ENCODE results near the gene CCDC178. TPM values are rescaled to one million over a fixed set of nuclear protein-coding genes. Genes with fewer than 3 reads are reported as not detected.

The CCDC178 gene
- total and polyA plus RNA-seq, 4 donors, result 1.2 to 3.4 (median 1.8) TPM

DNA sequence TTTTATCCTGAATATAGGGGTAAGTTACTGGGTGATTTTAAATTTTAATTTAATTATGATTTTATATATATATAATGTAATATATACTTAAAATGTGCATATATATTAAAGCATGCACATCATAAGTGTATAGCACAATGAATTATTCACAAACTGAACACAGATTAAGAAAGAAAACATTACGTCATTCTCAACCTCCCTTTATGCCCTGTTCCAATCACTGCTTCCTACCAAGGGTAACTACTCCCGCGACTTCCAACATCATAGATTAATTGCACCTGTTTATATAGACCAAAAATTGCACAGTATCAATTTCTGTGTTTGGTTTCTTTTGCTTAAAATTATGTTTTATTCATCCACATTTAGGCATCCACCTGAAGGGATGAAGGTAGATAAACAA is 366.4 kb downstream of the CCDC178 start:
- H3K27ac ChIP-seq (ENCODE audit: low read depth, low read length), result no peak overlapping the region
- 100% methylated on average over 1 of the region's 3 CpGs for whole genome bisulfite sequencing (ENCODE audit: insufficient coverage)
- H3K36me3 ChIP-seq (ENCODE audit: control insufficient read depth, insufficient read depth, low read length), result no peaks in the 10 kb centered on the region
- no peak for DNase-seq (ENCODE audit: low read depth in 4 of 6, low spot score in 6 of 6)
- peaks cover 1% of the 10 kb centered on the region for H3K9me3 ChIP-seq (ENCODE audit: control insufficient read depth, insufficient read depth, low read length)
- H3K27me3 ChIP-seq (ENCODE audit: control insufficient read depth, insufficient read depth, low read length), result no peaks in the 10 kb centered on the region
- H3K4me1 ChIP-seq (ENCODE audit: control insufficient read depth, insufficient read depth, low read length), result no peaks in the 10 kb centered on the region
- H3K4me3 ChIP-seq (ENCODE audit: low read depth, low read length), result no peak overlapping the region

DNA sequence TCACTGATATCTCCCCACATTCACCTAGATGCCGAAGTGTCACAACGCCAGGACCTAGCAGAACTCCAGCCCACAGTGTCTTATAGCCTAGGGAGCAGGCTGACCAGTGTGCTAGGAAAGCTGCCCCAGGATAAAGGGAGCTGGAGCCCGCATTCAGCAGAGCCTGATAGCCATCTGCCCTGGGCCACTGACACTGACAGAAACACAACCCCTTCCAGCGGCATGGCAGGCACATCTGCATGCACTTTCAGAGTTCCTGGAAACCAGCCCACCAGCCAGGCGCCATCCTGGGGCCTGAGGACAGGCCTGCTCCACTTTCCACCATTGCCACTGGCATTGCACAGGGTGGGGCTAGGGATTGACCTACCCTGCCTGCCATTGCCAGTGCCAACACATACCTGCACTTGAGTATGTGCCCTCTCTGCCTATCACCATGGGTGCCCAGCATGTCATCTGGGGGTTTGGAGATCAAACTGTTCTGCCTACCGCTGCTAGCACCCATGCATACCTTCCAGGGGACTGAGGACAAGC is 377.6 kb downstream of the CCDC178 start:
- Histone ChIP-seq H3K27me3 (ENCODE audit: control insufficient read depth, insufficient read depth, low read length) (no peaks in the 10 kb centered on the region), H3K4me1 (ENCODE audit: control insufficient read depth, insufficient read depth, low read length) (no peaks in the 10 kb centered on the region), H3K36me3 (ENCODE audit: control insufficient read depth, insufficient read depth, low read length) (no peaks in the 10 kb centered on the region), H3K9me3 (ENCODE audit: control insufficient read depth, insufficient read depth, low read length) (no peaks in the 10 kb centered on the region), H3K4me3 (ENCODE audit: low read depth, low read length) (no peak overlapping the region), H3K27ac (ENCODE audit: low read depth, low read length) (no peak overlapping the region)
- no peak for DNase-seq (ENCODE audit: low read depth in 4 of 6, low spot score in 6 of 6)
- 98% methylated on average over 6 of the region's 6 CpGs for WGBS (ENCODE audit: insufficient coverage)

DNA sequence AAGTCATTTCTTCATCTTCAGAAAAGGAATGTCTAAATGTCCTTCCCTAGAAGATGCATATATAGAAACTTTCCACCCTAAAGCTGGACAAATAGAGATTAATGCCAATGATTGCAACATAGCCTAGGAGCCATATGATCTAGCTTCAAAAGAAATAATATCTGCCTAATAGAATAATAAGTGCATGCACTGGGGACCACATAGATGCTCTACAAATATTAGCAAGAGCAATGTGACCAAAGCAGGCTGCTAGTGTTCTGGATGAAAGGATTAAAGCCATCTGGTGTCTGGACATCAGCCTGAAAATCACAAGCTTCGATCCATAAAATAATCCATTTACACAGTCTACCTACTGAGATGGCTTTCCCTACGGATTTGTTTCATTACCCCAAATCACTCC is 387.6 kb downstream of the CCDC178 start:
- H3K27me3 ChIP-seq (ENCODE audit: control insufficient read depth, insufficient read depth, low read length), result no peaks in the 10 kb centered on the region
- no peaks in the 10 kb centered on the region for H3K36me3 ChIP-seq (ENCODE audit: control insufficient read depth, insufficient read depth, low read length)
- H3K9me3 ChIP-seq (ENCODE audit: control insufficient read depth, insufficient read depth, low read length), result no peaks in the 10 kb centered on the region
- no peaks in the 10 kb centered on the region for H3K4me1 ChIP-seq (ENCODE audit: control insufficient read depth, insufficient read depth, low read length)
- no peak overlapping the region for H3K27ac ChIP-seq (ENCODE audit: low read depth, low read length)
- DNase-seq (ENCODE audit: low read depth in 4 of 6, low spot score in 6 of 6), result peak in 1 of 6 donors; percentile 32
- no CpG with 5 or more reads among the region's 2 CpGs for WGBS (ENCODE audit: insufficient coverage)
- no peak overlapping the region for H3K4me3 ChIP-seq (ENCODE audit: low read depth, low read length)

DNA sequence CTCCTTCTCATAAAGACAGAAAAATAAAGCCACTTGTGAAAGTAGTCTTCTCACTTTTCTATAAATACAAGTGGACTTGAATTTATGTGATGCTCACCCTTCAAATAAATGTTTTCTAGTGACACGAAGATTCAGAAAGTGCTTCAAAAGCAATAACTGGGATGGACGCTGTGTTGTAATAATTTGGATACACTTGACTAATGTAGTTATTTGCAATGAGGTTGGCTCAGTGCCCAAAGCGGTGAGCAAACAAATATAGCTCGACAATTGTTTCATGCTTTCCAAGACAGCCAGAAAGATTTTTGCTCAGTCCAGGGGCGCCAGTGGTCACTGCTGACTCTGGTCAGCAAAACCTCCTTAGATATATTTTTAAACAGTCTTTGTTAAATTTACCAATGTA is 389.1 kb downstream of the CCDC178 start:
- no peaks in the 10 kb centered on the region for H3K9me3 ChIP-seq (ENCODE audit: control insufficient read depth, insufficient read depth, low read length)
- H3K4me3 ChIP-seq (ENCODE audit: low read depth, low read length), result no peak overlapping the region
- DNase-seq (ENCODE audit: low read depth in 4 of 6, low spot score in 6 of 6), result peak in 4 of 6 donors; percentile 1 to 76 (median 12)
- 50% methylated on average over 3 of the region's 5 CpGs for WGBS (ENCODE audit: insufficient coverage)
- no peaks in the 10 kb centered on the region for H3K36me3 ChIP-seq (ENCODE audit: control insufficient read depth, insufficient read depth, low read length)
- H3K4me1 ChIP-seq (ENCODE audit: control insufficient read depth, insufficient read depth, low read length), result no peaks in the 10 kb centered on the region
- no peaks in the 10 kb centered on the region for H3K27me3 ChIP-seq (ENCODE audit: control insufficient read depth, insufficient read depth, low read length)
- no peak overlapping the region for H3K27ac ChIP-seq (ENCODE audit: low read depth, low read length)

DNA sequence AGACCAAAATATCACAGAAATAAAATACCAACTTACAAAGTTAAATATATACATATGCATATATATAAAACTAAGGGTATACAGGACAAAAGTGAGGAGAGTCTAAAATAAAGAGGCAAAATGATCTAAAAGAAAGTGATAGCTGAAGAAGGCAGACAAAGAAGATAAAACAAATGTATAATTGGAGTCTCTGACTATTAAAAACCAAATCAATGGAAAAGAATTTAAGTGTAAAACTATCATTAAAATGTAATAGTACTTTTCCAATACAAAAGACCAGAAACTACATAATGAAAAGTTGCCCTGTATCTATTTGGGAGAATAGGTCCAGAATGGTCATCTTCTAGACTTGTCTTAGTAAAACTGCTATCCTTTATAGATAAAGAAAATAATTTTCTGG is 400.3 kb downstream of the CCDC178 start:
- peaks cover 4% of the 10 kb centered on the region for H3K9me3 ChIP-seq (ENCODE audit: control insufficient read depth, insufficient read depth, low read length)
- no peaks in the 10 kb centered on the region for H3K36me3 ChIP-seq (ENCODE audit: control insufficient read depth, insufficient read depth, low read length)
- no peaks in the 10 kb centered on the region for H3K4me1 ChIP-seq (ENCODE audit: control insufficient read depth, insufficient read depth, low read length)
- no peak overlapping the region for H3K27ac ChIP-seq (ENCODE audit: low read depth, low read length)
- H3K27me3 ChIP-seq (ENCODE audit: control insufficient read depth, insufficient read depth, low read length), result no peaks in the 10 kb centered on the region
- H3K4me3 ChIP-seq (ENCODE audit: low read depth, low read length), result no peak overlapping the region
- DNase-seq (ENCODE audit: low read depth in 4 of 6, low spot score in 6 of 6), result no peak

DNA sequence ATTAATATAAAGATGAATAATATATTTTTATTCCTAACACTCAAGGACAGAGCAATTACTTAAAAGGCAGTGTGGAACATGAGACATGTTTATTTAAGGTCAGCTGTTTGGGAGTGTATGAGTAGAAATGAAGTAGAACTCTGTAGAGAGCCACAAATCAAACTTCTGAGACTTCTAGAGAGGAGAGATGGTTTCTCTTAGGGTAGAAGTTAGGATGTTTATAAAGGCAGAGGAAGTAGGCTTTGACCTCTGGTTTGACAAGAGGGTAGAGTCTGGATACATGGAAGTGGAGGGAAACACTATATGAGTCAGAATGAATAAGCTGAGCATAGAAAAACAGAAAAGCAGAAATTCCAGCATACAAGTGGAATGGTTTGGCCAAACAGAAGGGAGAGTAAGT is 405.6 kb downstream of the CCDC178 start:
- no peak for DNase-seq (ENCODE audit: low read depth in 4 of 6, low spot score in 6 of 6)
- Histone ChIP-seq H3K9me3 (ENCODE audit: control insufficient read depth, insufficient read depth, low read length) (no peaks in the 10 kb centered on the region), H3K27me3 (ENCODE audit: control insufficient read depth, insufficient read depth, low read length) (no peaks in the 10 kb centered on the region), H3K4me3 (ENCODE audit: low read depth, low read length) (no peak overlapping the region), H3K27ac (ENCODE audit: low read depth, low read length) (no peak overlapping the region), H3K4me1 (ENCODE audit: control insufficient read depth, insufficient read depth, low read length) (no peaks in the 10 kb centered on the region), H3K36me3 (ENCODE audit: control insufficient read depth, insufficient read depth, low read length) (no peaks in the 10 kb centered on the region)

DNA sequence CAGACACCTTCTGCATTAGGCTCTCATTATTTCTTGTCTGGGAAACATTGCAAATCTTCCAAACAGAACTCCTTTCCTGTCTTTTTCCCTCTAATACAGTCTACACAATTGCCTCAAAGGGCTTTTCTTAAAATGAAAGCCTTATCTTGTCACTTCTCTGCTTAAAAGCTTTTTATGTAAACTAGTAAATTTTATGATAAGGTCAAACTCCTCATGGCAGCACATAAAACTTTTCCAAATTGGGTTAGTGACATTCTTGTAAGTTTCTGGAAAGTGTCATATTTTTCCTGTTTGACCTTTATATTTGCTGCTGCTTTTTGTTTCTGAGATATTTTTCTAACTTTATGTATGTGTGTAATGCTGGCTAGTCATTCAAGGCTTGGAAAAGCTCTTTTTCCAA is 406.3 kb downstream of the CCDC178 start:
- no peaks in the 10 kb centered on the region for H3K4me1 ChIP-seq (ENCODE audit: control insufficient read depth, insufficient read depth, low read length)
- H3K27me3 ChIP-seq (ENCODE audit: control insufficient read depth, insufficient read depth, low read length), result no peaks in the 10 kb centered on the region
- H3K4me3 ChIP-seq (ENCODE audit: low read depth, low read length), result no peak overlapping the region
- no peak overlapping the region for H3K27ac ChIP-seq (ENCODE audit: low read depth, low read length)
- DNase-seq (ENCODE audit: low read depth in 4 of 6, low spot score in 6 of 6), result no peak
- no peaks in the 10 kb centered on the region for H3K9me3 ChIP-seq (ENCODE audit: control insufficient read depth, insufficient read depth, low read length)
- no peaks in the 10 kb centered on the region for H3K36me3 ChIP-seq (ENCODE audit: control insufficient read depth, insufficient read depth, low read length)

DNA sequence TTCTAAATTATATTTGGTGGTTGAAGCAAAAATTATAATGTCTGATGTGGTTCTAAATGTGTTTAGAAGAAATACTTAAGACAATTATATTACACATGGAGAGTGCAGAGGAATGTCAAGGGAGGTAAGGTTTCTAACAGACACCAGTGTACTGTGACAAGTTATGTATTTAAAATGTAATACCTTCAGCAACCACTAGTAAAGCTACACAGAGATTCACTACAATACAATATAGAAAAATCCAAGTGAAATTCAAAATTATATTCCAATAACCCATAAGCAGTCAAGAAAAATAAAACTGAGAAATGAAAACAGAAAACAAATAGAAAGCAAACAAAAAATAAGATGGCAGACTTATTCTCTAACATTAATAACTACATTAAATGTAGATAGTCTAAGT is 418.2 kb downstream of the CCDC178 start:
- DNase-seq (ENCODE audit: low read depth in 4 of 6, low spot score in 6 of 6), result no peak

DNA sequence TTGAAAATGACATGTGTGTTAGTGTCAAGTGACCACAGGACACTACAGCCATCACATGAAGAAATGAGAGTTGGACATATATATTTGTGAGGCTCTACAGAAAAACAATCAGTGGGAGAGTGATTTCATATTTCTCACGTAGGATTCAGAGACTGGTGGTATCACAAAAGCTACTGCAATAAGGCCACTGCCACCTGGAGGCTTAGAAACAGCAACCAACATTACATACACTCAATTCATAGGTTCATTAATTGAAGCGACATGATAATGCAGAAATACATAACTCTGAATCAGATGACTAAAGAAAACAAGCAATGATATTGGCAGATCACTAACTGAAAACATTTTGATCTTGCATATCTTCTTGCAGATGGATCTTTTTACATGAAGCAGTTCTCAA is 419.6 kb downstream of the CCDC178 start:
- Histone ChIP-seq H3K27ac (ENCODE audit: low read depth, low read length) (no peak overlapping the region), H3K9me3 (ENCODE audit: control insufficient read depth, insufficient read depth, low read length) (no peaks in the 10 kb centered on the region), H3K4me3 (ENCODE audit: low read depth, low read length) (no peak overlapping the region), H3K27me3 (ENCODE audit: control insufficient read depth, insufficient read depth, low read length) (no peaks in the 10 kb centered on the region), H3K4me1 (ENCODE audit: control insufficient read depth, insufficient read depth, low read length) (no peaks in the 10 kb centered on the region), H3K36me3 (ENCODE audit: control insufficient read depth, insufficient read depth, low read length) (no peaks in the 10 kb centered on the region)
- peak in 1 of 6 donors; percentile 45 for DNase-seq (ENCODE audit: low read depth in 4 of 6, low spot score in 6 of 6)
- WGBS (ENCODE audit: insufficient coverage), result no CpG with 5 or more reads among the region's 2 CpGs

More for the DNA sequence above, 418.2 kb downstream of the CCDC178 start:
- Histone ChIP-seq H3K4me1 (ENCODE audit: control insufficient read depth, insufficient read depth, low read length) (no peaks in the 10 kb centered on the region), H3K27me3 (ENCODE audit: control insufficient read depth, insufficient read depth, low read length) (no peaks in the 10 kb centered on the region), H3K9me3 (ENCODE audit: control insufficient read depth, insufficient read depth, low read length) (no peaks in the 10 kb centered on the region), H3K4me3 (ENCODE audit: low read depth, low read length) (no peak overlapping the region), H3K36me3 (ENCODE audit: control insufficient read depth, insufficient read depth, low read length) (no peaks in the 10 kb centered on the region), H3K27ac (ENCODE audit: low read depth, low read length) (no peak overlapping the region)

DNA sequence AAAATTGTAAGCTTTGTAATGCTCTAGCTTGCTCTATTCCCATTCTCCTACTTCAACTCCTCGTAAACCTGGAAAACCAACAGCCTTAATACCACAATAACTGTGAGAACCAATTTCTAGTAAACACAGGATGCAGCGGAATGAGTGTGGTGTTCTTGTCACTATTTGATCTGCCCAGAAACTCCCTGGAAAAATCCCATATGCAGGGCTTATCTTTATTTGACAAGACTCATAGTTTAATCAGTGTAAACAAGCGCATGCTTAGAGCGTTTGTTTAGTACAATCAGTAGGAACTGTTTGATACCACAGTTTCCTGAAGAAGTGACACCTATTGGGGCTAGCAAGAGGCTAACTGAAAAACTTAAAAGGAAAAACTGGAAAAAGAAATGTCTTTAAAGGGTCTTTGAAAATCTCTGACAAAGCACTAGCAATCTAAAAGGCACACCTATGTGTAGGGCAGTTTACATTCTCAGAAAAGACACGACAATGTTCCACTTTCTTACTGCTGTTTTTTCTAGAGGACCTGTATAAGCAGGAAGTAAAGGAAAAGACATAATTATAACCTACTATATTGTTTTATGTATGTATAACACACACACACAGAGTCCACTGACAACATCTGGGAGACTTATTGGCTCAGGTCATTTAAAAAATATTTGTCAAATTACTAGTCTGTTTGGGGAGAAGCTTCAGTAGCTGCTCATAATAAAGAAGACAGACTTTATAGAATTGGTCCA is 426.3 kb downstream of the CCDC178 start:
- Histone ChIP-seq H3K27me3 (ENCODE audit: control insufficient read depth, insufficient read depth, low read length) (no peaks in the 10 kb centered on the region), H3K4me3 (ENCODE audit: low read depth, low read length) (no peak overlapping the region), H3K36me3 (ENCODE audit: control insufficient read depth, insufficient read depth, low read length) (no peaks in the 10 kb centered on the region), H3K4me1 (ENCODE audit: control insufficient read depth, insufficient read depth, low read length) (no peaks in the 10 kb centered on the region), H3K27ac (ENCODE audit: low read depth, low read length) (no peak overlapping the region), H3K9me3 (ENCODE audit: control insufficient read depth, insufficient read depth, low read length) (no peaks in the 10 kb centered on the region)
- no peak for DNase-seq (ENCODE audit: low read depth in 4 of 6, low spot score in 6 of 6)
- 92% methylated on average over 3 of the region's 5 CpGs for whole genome bisulfite sequencing (ENCODE audit: insufficient coverage)

Measured in spinal cord (tissue), 10 donors.